WTC11 (cell line): ENCODE data around the gene NEFH.
"Not testable (repeated sequence)": the region's sequence is repeated elsewhere in the genome, so short reads cannot be mapped to it uniquely, and the experiment has no call there.

ENCODE experiments used
- AFF4 ChIP-seq: sonication (generic); formaldehyde crosslinking; IDR thresholded peaks from 2 replicates; pipeline ENCODE4 v1.8.1; 2023; ENCODE audit warnings: mild to moderate bottlenecking, missing genetic modification reagents, borderline replicate concordance
- ESRRA ChIP-seq: sonication (generic); formaldehyde crosslinking; IDR thresholded peaks from 2 replicates; pipeline ENCODE4 v1.8.1; 2022; ENCODE audit warnings: mild to moderate bottlenecking, missing genetic modification reagents, borderline replicate concordance
- FOXJ3 ChIP-seq: sonication (generic); formaldehyde crosslinking; IDR thresholded peaks from 2 replicates; pipeline ENCODE4 v1.9.0; 2021; ENCODE audit warnings: missing genetic modification reagents, mild to moderate bottlenecking, borderline replicate concordance
- KAT7 ChIP-seq: sonication (generic); formaldehyde crosslinking; IDR thresholded peaks from 2 replicates; pipeline ENCODE4 v1.8.1; 2023; ENCODE audit warnings: missing genetic modification reagents, mild to moderate bottlenecking, borderline replicate concordance
- MXD4 ChIP-seq: fragments of 250-450 bp; sonication (Bioruptor Pico); IDR thresholded peaks from 2 replicates; pipeline ENCODE4 v1.8.0; 2021; ENCODE audit warnings: mild to moderate bottlenecking, moderate library complexity, borderline replicate concordance
- NFYB ChIP-seq: sonication (generic); formaldehyde crosslinking; conservative IDR thresholded peaks from 2 replicates; pipeline ENCODE4 v1.8.0; 2022; ENCODE audit warnings: low read depth, missing genetic modification reagents
- SP1 ChIP-seq: sonication (generic); formaldehyde crosslinking; conservative IDR thresholded peaks from 2 replicates; pipeline ENCODE4 v1.8.1; 2022; ENCODE audit warnings: missing genetic modification reagents
- TEAD4 ChIP-seq: sonication (generic); formaldehyde crosslinking; IDR thresholded peaks from 2 replicates; pipeline ENCODE4 v1.8.0; 2022; ENCODE audit warnings: mild to moderate bottlenecking, missing genetic modification reagents
- TF ChIP-seq, protein P1 (sequence below): fragments of 200-600 bp; IDR thresholded peaks from 2 replicates; pipeline ENCODE4 v1.8.0; 2022; ENCODE audit warnings: antibody characterized with exemption
- TF ChIP-seq, protein P2 (sequence below): sonication (generic); formaldehyde crosslinking; IDR thresholded peaks from 2 replicates; pipeline ENCODE4 v1.8.1; 2022; ENCODE audit warnings: low read depth, mild to moderate bottlenecking, moderate library complexity, missing genetic modification reagents, borderline replicate concordance

- TF ChIP-seq MXD4 (CRISPR knock-in tag); SP1 (CRISPR knock-in tag); FOXJ3; NFYB (CRISPR knock-in tag); ESRRA (CRISPR knock-in tag); KAT7 (CRISPR knock-in tag); TEAD4; AFF4: not testable (repeated sequence)
- TF ChIP-seq, protein P1, sequence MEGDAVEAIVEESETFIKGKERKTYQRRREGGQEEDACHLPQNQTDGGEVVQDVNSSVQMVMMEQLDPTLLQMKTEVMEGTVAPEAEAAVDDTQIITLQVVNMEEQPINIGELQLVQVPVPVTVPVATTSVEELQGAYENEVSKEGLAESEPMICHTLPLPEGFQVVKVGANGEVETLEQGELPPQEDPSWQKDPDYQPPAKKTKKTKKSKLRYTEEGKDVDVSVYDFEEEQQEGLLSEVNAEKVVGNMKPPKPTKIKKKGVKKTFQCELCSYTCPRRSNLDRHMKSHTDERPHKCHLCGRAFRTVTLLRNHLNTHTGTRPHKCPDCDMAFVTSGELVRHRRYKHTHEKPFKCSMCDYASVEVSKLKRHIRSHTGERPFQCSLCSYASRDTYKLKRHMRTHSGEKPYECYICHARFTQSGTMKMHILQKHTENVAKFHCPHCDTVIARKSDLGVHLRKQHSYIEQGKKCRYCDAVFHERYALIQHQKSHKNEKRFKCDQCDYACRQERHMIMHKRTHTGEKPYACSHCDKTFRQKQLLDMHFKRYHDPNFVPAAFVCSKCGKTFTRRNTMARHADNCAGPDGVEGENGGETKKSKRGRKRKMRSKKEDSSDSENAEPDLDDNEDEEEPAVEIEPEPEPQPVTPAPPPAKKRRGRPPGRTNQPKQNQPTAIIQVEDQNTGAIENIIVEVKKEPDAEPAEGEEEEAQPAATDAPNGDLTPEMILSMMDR = not testable (repeated sequence)
- TF ChIP-seq, protein P2, sequence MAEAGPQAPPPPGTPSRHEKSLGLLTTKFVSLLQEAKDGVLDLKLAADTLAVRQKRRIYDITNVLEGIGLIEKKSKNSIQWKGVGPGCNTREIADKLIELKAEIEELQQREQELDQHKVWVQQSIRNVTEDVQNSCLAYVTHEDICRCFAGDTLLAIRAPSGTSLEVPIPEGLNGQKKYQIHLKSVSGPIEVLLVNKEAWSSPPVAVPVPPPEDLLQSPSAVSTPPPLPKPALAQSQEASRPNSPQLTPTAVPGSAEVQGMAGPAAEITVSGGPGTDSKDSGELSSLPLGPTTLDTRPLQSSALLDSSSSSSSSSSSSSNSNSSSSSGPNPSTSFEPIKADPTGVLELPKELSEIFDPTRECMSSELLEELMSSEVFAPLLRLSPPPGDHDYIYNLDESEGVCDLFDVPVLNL (CRISPR knock-in tag) = not testable (repeated sequence)
Observed at GRCh38 chr22:29438283-29438682, 41.7 kb upstream of the NEFH start, which contains the start of gene RFPL1.
